NCI-H2029 treated with DMSO at 0.1 percent for 48 hours (cell line): ENCODE measurements around the gene RASGEF1B.

Experiments
- DNase-seq: peaks from one replicate; lab custom pipeline; 2025; lab: John Stamatoyannopoulos, UW

Gene RASGEF1B

DNA sequence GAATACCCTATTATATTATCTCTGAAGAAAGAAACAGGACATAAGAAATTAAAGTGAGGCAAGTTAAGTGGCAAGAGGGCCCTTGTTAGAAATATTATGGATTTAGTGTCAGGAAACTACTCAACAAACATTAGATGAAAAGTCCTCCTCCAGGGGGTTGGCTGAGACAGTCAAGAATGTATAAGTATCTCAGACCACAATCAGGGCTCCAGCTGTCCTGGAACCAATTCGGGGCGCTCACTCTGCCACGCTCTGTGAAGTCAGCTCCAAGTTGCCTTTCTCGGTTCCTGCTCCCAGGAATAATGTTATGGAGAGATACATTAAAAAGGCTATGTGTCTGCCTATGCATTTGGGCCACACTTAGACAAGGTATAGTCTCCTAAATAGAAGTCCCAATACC, 73.3 kb downstream of the RASGEF1B start:
- DNase-seq: no peak

DNA sequence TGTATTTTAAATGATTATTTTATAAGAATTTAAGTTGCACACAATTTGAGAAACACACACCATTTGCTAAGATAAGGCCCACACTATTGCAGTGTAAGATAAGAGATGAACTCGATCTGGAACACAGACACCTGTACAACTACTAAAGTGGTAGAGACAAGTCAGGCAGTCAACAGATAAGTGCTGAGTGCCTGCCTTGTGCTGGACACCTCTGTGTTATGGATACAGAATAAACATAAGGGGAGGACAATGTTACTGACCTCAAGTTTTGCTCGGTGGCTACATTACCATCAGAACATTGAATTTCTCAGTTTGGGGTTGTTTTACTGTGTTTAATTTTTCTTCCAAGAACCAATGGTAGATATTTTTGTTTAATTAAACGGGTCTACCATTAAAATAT, 74.1 kb downstream of the RASGEF1B start:
- DNase-seq: no peak

DNA sequence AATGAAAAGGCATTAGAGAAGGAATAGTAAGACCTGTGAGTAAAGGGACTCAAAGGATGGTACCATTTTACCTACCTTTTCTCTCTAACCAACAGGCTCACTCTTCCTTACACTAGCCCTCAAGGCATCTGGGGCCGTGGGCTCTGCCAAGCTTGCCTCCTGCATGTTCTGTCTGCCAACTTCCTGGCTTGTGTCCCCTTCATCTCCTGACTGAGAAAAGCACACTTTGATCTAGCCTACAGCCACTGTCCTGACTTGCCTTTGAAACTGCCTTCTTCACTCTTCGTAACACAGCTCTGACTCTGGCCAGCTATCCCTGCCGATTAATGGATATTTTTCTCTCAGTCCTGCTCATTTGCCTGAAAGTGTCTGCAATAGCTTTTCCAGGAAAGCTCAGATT, 76.5 kb downstream of the RASGEF1B start:
- no peak for DNase-seq

DNA sequence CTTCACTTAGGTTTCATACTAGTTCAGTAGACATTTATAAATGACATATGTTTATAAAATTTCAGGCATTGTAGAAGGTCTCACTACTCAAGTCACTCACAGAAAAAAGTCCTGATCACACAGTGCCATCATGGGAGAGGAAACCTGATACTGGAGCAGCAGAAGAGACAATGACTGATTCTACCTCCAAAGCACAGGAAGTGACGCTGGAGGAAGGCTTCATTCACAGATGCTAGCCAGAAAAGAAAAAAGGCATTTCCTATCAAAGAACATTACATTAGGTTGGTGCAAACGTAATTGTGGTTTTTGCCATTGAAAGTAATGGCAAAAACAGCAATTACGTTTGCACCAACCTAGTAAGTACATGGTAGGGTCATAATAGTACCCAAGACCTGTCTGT, 79.5 kb downstream of the RASGEF1B start:
- no peak for DNase-seq

DNA sequence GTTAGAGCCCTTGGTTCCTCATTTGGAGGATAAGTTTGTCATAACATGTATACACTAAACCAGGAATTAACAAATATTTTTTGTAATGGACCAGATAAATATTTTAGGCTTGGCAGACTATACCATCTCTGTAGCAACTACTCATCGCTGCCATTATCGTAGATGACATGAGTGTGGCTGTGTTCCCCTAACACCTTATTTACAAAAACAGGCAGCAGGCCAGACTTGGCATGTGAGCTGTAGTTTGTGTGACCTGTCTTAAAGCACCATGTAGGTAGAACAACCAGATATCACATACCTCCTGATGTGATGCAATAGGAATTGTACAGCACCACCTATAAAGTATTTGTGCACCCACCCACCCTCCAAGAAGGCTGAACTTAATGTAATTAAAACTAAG, 82.0 kb downstream of the RASGEF1B start:
- no peak for DNase-seq

DNA sequence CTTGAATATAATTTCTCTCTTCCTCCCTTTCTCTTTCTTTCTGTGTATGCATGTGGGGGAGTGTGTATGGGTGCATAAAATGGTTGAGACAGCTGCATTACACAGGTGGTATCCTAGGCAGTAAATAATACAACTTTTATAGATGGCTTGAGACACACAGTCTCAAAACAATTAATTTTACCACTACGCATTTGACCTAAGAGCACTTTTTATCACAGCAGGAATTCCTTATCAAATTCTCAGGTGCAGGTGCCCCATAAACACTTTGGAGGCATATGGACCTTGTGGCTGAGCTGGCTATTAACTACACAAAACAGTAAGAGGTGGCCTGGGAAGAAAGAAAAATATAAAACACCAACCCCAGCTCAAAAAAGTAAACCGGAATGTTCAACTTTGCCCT, 91.3 kb downstream of the RASGEF1B start:
- DNase-seq: no peak

DNA sequence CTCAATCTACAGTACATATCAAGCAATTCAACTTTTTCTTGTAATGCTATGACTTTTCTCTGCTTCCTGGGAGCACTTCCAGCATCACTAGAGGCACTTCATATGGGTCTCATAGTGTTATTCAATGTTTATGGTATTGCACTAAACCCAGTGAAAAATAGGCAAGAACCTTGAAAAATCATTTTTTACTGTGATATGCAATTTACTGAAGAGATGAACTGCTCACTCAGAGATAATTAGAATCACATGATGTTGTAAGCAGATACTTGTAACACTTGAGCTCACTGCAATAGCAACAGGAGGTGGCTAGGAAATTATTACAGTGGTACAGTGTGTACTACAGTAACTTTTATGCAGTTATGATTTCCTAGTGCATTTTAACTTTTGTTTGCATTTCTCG, 93.3 kb downstream of the RASGEF1B start:
- no peak for DNase-seq

DNA sequence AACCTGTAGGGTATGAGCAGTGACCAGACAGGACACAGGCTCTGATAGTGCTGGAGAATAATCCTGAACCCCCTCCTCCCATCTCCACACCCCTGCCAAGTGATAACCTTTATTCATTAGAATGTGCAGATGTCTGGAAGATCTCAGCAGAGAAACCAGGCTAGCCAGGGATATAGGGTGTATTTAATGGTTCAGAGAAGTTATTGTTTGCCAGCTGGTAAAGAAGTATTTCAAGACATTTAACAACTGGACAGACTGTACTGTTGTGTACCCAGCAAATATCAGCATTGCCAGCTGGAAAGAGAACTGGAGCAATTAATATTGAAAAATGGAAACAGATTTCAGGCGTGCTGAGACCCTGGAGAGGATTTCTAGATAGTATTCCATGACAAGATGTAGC, 94.5 kb downstream of the RASGEF1B start:
- no peak for DNase-seq

DNA sequence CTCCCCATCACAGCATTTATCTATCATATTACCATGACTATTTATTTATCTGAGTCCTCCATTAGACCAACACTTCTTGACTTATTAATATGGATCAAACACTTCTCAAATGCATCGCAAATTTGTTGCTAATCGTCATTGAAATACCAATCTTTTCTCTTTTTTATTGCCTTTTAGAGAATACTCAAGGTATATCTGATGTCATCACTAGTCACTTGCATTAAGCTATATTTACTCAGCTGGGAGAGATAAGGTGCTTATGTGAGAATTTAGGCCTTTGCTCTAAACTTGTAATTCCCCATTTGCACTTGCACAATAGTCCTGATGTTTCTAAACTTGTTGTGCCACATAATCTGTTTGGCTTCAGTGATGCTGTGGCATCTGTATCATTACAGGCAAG, 95.0 kb downstream of the RASGEF1B start:
- no peak for DNase-seq
